Ishikawa (cell line): ENCODE measurements around the gene CUEDC2.

Source experiments
- RAD21 ChIP-seq: IDR thresholded peaks from 2 replicates; pipeline ENCODE4 v1.6.1; 2012; ENCODE audit warnings: low read depth
- TAF1 ChIP-seq: IDR thresholded peaks from 2 replicates; pipeline ENCODE4 v1.6.1; 2012; ENCODE audit warnings: low read depth, mild to moderate bottlenecking

GRCh38 chr10:102431452-102432124, 786 bp downstream of the CUEDC2 start:
- TF ChIP-seq RAD21 (no peak), TAF1 (no peak)
